Gastrocnemius medialis (tissue), 4 donors: Measurements from ENCODE around the gene POLDIP3. TPM values are rescaled to one million over a fixed set of nuclear protein-coding genes. Genes with fewer than 3 reads are reported as not detected.
"Not testable (repeated sequence)": the region's sequence is repeated elsewhere in the genome, so short reads cannot be mapped to it uniquely, and the experiment has no call there.

Source experiments
- ATAC-seq, 2 donors: fragments of 150-250 bp; one replicate each; pipeline ENCODE4 v1.9.1; 2016
- DNase-seq, 2 donors: peaks; one replicate each; pipeline ENCODE4 v3.0.0-alpha.2; 2019
- H3K27ac ChIP-seq, 4 donors: fragments of 200-600 bp; sonication (generic); 1 replicate in 1 of 4; 2 replicates in 3 of 4; pipeline ENCODE4 v1.5.1; 2016 to 2018; ENCODE audit warnings: mild to moderate bottlenecking in 2 of 4, moderate library complexity in 1 of 4
- H3K27me3 ChIP-seq, 3 donors: fragments of 200-600 bp; sonication (generic) in 2 of 3; 1 replicate in 1 of 3; 2 replicates in 2 of 3; pipeline versions ENCODE4 v1.5.1 to v1.6.0; 2016 to 2019; ENCODE audit warnings: mild to moderate bottlenecking in 1 of 3, moderate library complexity in 1 of 3
- H3K36me3 ChIP-seq, 2 donors: fragments of 200-600 bp; sonication (generic) in 1 of 2; one replicate each; pipeline ENCODE4 v1.5.1; 2017 to 2018
- H3K4me1 ChIP-seq, 2 donors: fragments of 200-600 bp; sonication (generic) in 1 of 2; one replicate each; pipeline ENCODE4 v1.5.1; 2016 to 2017; ENCODE audit warnings: mild to moderate bottlenecking in 2 of 2
- H3K4me3 ChIP-seq, 4 donors: fragments of 200-600 bp; sonication (generic) in 3 of 4; 1 replicate in 1 of 4; 2 replicates in 3 of 4; pipeline ENCODE4 v1.5.1; 2016 to 2019; ENCODE audit warnings: mild to moderate bottlenecking in 2 of 4
- H3K9me3 ChIP-seq, 3 donors: fragments of 200-600 bp; sonication (generic) in 2 of 3; 1 replicate in 1 of 3; 2 replicates in 2 of 3; pipeline ENCODE4 v1.5.1; 2016 to 2019
- POLR2A ChIP-seq, 2 donors: fragments of 450-650 bp; IDR thresholded peaks; one replicate each; pipeline ENCODE4 v1.6.1; 2017; ENCODE audit warnings: antibody characterized with exemption in 2 of 2, mild to moderate bottlenecking in 2 of 2, moderate library complexity in 2 of 2
- in situ Hi-C, 4 donors: fragments of 200-750 bp; cut with MboI; loops; one replicate each; pipeline versions ENCODE4 v1.15.0 to v1.8.0; 2017; ENCODE audit warnings: low sequenced_read_pairs in 4 of 4
- intact Hi-C: fragments of 100-400 bp; cut with DNase I; formaldehyde crosslinking; loops from one replicate; pipeline ENCODE4 v1.15.1; 2023; ENCODE audit warnings: low total_unique reads
- total RNA-seq, 4 donors: library from RNA; depleted of rRNA; stranded (reverse); fragments of >200 nt; gene quantifications; one replicate each; pipeline versions ENCODE4 v1.1.0 to v1.2.3, GENCODE V29; 2016
- TF ChIP-seq, protein P1 (sequence below), 5 experiments: fragments of 450-650 bp in 3 of 5; fragments of 200-600 bp in 2 of 5; sonication (generic) in 2 of 5; IDR thresholded peaks in 4 of 5; conservative IDR thresholded peaks in 1 of 5; 1 replicate in 4 of 5; 2 replicates in 1 of 5; pipeline ENCODE4 v1.5.1; 2016 to 2019; ENCODE audit warnings: antibody characterized with exemption in 5 of 5, mild to moderate bottlenecking in 3 of 5, moderate library complexity in 3 of 5

The POLDIP3 gene
- total RNA-seq, 4 donors from 2014 or later, result 19.7 to 28.7 (median 23.0) TPM

DNA sequence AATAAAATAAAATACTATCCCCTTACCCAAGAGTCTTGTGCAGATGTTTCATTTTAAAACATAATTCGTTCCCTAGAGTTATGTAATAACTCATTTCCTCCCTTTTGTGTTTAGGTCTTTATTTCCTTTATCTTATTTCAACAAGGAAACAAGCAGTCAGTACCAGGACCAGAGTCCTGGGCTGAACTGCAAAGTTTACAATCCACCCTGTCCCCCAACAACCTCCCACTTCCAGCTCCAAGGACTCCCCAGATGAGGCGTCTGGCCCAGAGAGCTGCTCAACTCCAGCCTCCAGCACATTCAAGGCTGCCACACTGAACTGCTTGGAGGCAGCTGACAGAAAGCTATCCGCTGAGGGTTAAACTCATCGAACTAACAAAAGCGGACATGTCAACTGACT is 4.5 kb downstream of the POLDIP3 start:
- no peaks in the 10 kb centered on the region for H3K36me3 ChIP-seq
- H3K4me1 ChIP-seq, result peaks cover 56 to 63% of the 10 kb centered on the region in 2 donors
- TF ChIP-seq POLR2A (IDR thresholded peaks at IDR 0.05), result no peak
- TF ChIP-seq, protein P1, sequence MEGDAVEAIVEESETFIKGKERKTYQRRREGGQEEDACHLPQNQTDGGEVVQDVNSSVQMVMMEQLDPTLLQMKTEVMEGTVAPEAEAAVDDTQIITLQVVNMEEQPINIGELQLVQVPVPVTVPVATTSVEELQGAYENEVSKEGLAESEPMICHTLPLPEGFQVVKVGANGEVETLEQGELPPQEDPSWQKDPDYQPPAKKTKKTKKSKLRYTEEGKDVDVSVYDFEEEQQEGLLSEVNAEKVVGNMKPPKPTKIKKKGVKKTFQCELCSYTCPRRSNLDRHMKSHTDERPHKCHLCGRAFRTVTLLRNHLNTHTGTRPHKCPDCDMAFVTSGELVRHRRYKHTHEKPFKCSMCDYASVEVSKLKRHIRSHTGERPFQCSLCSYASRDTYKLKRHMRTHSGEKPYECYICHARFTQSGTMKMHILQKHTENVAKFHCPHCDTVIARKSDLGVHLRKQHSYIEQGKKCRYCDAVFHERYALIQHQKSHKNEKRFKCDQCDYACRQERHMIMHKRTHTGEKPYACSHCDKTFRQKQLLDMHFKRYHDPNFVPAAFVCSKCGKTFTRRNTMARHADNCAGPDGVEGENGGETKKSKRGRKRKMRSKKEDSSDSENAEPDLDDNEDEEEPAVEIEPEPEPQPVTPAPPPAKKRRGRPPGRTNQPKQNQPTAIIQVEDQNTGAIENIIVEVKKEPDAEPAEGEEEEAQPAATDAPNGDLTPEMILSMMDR (IDR thresholded peaks at IDR 0.05 in 4 of 5, conservative IDR thresholded peaks at IDR 0.05 in 1 of 5), result no peak
- no peak for ATAC-seq
- H3K4me3 ChIP-seq, result no peak overlapping the region
- no peaks in the 10 kb centered on the region for H3K27me3 ChIP-seq
- intact Hi-C loops (loop anchor here (10.0 kb wide), 1 partner anchor 75 kb away; no protein-coding TSS in a partner anchor), in situ Hi-C loops (no loop called here)
- no peaks in the 10 kb centered on the region for H3K9me3 ChIP-seq
- H3K27ac ChIP-seq, result peak overlapping the region in 2 of 4 donors; percentile 13 to 32
- DNase-seq, result no peak

- no peak overlapping the region for H3K4me3 ChIP-seq
These were observed 5.8 kb downstream of the POLDIP3 start for GRCh38 chr22:42608823-42609361.

GRCh38 chr22:42608136-42608822 is 6.4 kb downstream of the POLDIP3 start:
- Histone ChIP-seq H3K9me3 (no peaks in the 10 kb centered on the region), H3K4me1 (peaks cover 58 to 59% of the 10 kb centered on the region in 2 donors), H3K4me3 (no peak overlapping the region), H3K36me3 (no peaks in the 10 kb centered on the region), H3K27ac (peak overlapping the region in 3 of 4 donors; percentile 20 to 32 (median 23)), H3K27me3 (no peaks in the 10 kb centered on the region)
- in situ Hi-C loops (no loop called here), intact Hi-C loops (no loop called here)
- no peak for TF ChIP-seq POLR2A (IDR thresholded peaks at IDR 0.05)
- TF ChIP-seq, protein P1 (IDR thresholded peaks at IDR 0.05 in 4 of 5, conservative IDR thresholded peaks at IDR 0.05 in 1 of 5), result no peak
- DNase-seq (no peak), ATAC-seq (no peak)

More at GRCh38 chr22:42608823-42609361, 5.8 kb downstream of the POLDIP3 start:
- Histone ChIP-seq H3K4me1 (peaks cover 63% of the 10 kb centered on the region in 2 donors), H3K36me3 (no peaks in the 10 kb centered on the region), H3K9me3 (no peaks in the 10 kb centered on the region), H3K27me3 (no peaks in the 10 kb centered on the region), H3K27ac (peak overlapping the region in 3 of 4 donors; percentile 20 to 32 (median 23))
- intact Hi-C loops, result no loop called here
- ATAC-seq, result no peak
- no peak for TF ChIP-seq POLR2A (IDR thresholded peaks at IDR 0.05)
- TF ChIP-seq, protein P1 (IDR thresholded peaks at IDR 0.05 in 4 of 5, conservative IDR thresholded peaks at IDR 0.05 in 1 of 5), result no peak
- DNase-seq, result no peak
- in situ Hi-C loops, result no loop called here

GRCh38 chr22:42607641-42608040 is 7.0 kb downstream of the POLDIP3 start:
- H3K4me3 ChIP-seq, DNase-seq, H3K9me3 ChIP-seq, ATAC-seq, in situ Hi-C loops, H3K27me3 ChIP-seq, H3K27ac ChIP-seq, intact Hi-C loops, H3K36me3 ChIP-seq: not testable (repeated sequence)
- peaks cover 52 to 53% of the 10 kb centered on the region in 2 donors for H3K4me1 ChIP-seq

DNA sequence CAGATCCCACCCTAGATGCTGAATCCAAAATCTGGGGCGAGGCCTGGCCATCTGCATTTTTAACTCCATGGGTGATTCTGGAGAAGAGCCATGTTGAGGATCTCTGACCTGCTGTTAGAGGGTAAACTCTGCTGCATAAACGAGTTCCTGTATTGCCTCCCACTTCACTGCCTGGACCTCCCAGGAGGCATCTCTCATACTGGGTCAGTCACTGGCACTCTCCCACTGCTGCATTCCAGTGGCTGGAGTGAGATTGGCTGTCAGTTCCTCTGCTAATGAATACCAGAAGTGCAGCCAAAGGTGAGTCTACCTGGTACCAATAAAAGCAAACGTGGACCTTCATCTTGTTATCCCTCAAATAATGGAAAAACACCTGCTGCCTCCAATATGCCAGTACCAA is 10.3 kb downstream of the POLDIP3 start:
- no peaks in the 10 kb centered on the region for H3K9me3 ChIP-seq
- intact Hi-C loops, result no loop called here
- peaks cover 0 to 36% of the 10 kb centered on the region in 2 donors for H3K36me3 ChIP-seq
- DNase-seq (no peak), ATAC-seq (no peak)
- no peak overlapping the region for H3K4me3 ChIP-seq
- TF ChIP-seq POLR2A (IDR thresholded peaks at IDR 0.05), result no peak
- TF ChIP-seq, protein P1 (IDR thresholded peaks at IDR 0.05 in 4 of 5, conservative IDR thresholded peaks at IDR 0.05 in 1 of 5), result no peak
- H3K4me1 ChIP-seq, result peaks cover 19 to 25% of the 10 kb centered on the region in 2 donors
- H3K27ac ChIP-seq, result no peak overlapping the region
- no peaks in the 10 kb centered on the region for H3K27me3 ChIP-seq
- in situ Hi-C loops, result no loop called here
